NCI-H187 treated with DMSO at 0.1 percent for 48 hours (cell line): ENCODE data around the gene TTC4.

Source experiments
- DNase-seq: peaks from one replicate; lab custom pipeline; 2025; lab: John Stamatoyannopoulos, UW

Gene TTC4

GRCh38 chr1:54782156-54782555 is 66.5 kb downstream of the TTC4 start:
- no peak for DNase-seq

- no peak for DNase-seq
Measured at GRCh38 chr1:54782588-54782987, 66.9 kb downstream of the TTC4 start.

- no peak for DNase-seq
Measured at GRCh38 chr1:54784066-54784465, 68.4 kb downstream of the TTC4 start.

- DNase-seq: no peak
Measured at GRCh38 chr1:54786778-54787177, 71.1 kb downstream of the TTC4 start.

- no peak for DNase-seq
Measured at GRCh38 chr1:54787604-54788003, 71.9 kb downstream of the TTC4 start.

- no peak for DNase-seq
Measured at GRCh38 chr1:54788459-54788858, 72.8 kb downstream of the TTC4 start.

GRCh38 chr1:54791880-54792522 is 76.3 kb downstream of the TTC4 start:
- no peak for DNase-seq
